HepG2 (cell line): Measurements from ENCODE around the gene TCF3. TPM values are rescaled to one million over a fixed set of nuclear protein-coding genes. Genes with fewer than 3 reads are reported as not detected.

Experiments
- BRD4 ChIP-seq: sonication (generic); formaldehyde crosslinking; IDR thresholded peaks from 2 replicates; pipeline ENCODE4 v1.4.0; 2020; ENCODE audit warnings: missing genetic modification reagents
- CBX2 ChIP-seq, 2 experiments: fragments of 200-600 bp in 1 of 2; sonication (generic); formaldehyde crosslinking in 1 of 2; IDR thresholded peaks; 2 replicates each; pipeline versions ENCODE4 v1.7.0 to v1.8.1; 2018 to 2022; ENCODE audit warnings: low read depth in 2 of 2, low read length in 1 of 2, mild to moderate bottlenecking in 1 of 2, missing genetic modification reagents in 1 of 2
- HDAC6 ChIP-seq: fragments of 200-600 bp; sonication (generic); IDR thresholded peaks from 2 replicates; pipeline ENCODE4 v1.7.0; 2017; ENCODE audit warnings: mild to moderate bottlenecking, antibody characterized with exemption, low read length, low read depth
- KLF15 ChIP-seq: sonication (generic); formaldehyde crosslinking; IDR thresholded peaks from 2 replicates; pipeline ENCODE4 v1.8.1; 2023; ENCODE audit warnings: borderline replicate concordance, mild to moderate bottlenecking, inconsistent platforms, missing genetic modification reagents, mixed read lengths
- LCORL ChIP-seq, 2 experiments: fragments of 450-650 bp in 1 of 2; sonication (generic) in 1 of 2; formaldehyde crosslinking in 1 of 2; IDR thresholded peaks; 2 replicates each; pipeline versions ENCODE4 v1.5.0 to v1.6.1; 2017 to 2020; ENCODE audit warnings: antibody characterized with exemption in 1 of 2, missing genetic modification reagents in 1 of 2
- NFE2L1 ChIP-seq: sonication (generic); formaldehyde crosslinking; IDR thresholded peaks from 2 replicates; pipeline ENCODE4 v1.4.0; 2020; ENCODE audit warnings: missing genetic modification reagents, mild to moderate bottlenecking, borderline replicate concordance
- SCMH1 ChIP-seq: sonication (generic); formaldehyde crosslinking; IDR thresholded peaks from 2 replicates; pipeline ENCODE4 v1.9.0; 2021; ENCODE audit warnings: missing genetic modification reagents, mild to moderate bottlenecking, borderline replicate concordance
- SIN3A ChIP-seq: IDR thresholded peaks from 2 replicates; pipeline ENCODE4 v1.6.1; 2011; ENCODE audit warnings: low read depth, mild to moderate bottlenecking, control low read depth, low read length, borderline replicate concordance
- ZNF256 ChIP-seq: sonication (generic); formaldehyde crosslinking; conservative IDR thresholded peaks from 2 replicates; pipeline ENCODE4 v1.4.0; 2020; ENCODE audit warnings: missing genetic modification reagents
- ZNF484 ChIP-seq: sonication (generic); formaldehyde crosslinking; IDR thresholded peaks from 2 replicates; pipeline ENCODE4 v1.5.1; 2020; ENCODE audit warnings: mild to moderate bottlenecking, low read depth, missing genetic modification reagents, borderline replicate concordance
- ZNF552 ChIP-seq: sonication (generic); formaldehyde crosslinking; IDR thresholded peaks from 2 replicates; pipeline ENCODE4 v1.9.0; 2022; ENCODE audit warnings: missing genetic modification reagents, mild to moderate bottlenecking, borderline replicate concordance
- ZNF557 ChIP-seq: sonication (generic); formaldehyde crosslinking; IDR thresholded peaks from 2 replicates; pipeline ENCODE4 v1.4.0; 2020; ENCODE audit warnings: missing genetic modification reagents
- ZSCAN25 ChIP-seq: sonication (generic); formaldehyde crosslinking; IDR thresholded peaks from 2 replicates; pipeline ENCODE4 v1.8.0; 2022; ENCODE audit warnings: mild to moderate bottlenecking, missing genetic modification reagents
- polyA plus RNA-seq, 8 experiments: library from polyadenylated mRNA; depleted of rRNA in 3 of 8; stranded (reverse) in 7 of 8; unstranded in 1 of 8; fragments of >200 nt; fragmentation: Illumina TruSeq in 4 of 8; extraction: Trizol in 4 of 8; gene quantifications; 2 replicates each; pipeline versions ENCODE4 v1.2.1 to v1.2.3, GENCODE V29; 2011 to 2016; ENCODE audit warnings: low read depth in 4 of 8, missing spikeins in 1 of 8, mixed read lengths in 1 of 8; ENCODE audit not compliant: insufficient read depth in 1 of 8
- total RNA-seq, 5 experiments: library from RNA; depleted of rRNA; stranded (reverse); fragments of >200 nt; fragmentation: Illumina TruSeq; extraction: Trizol; gene quantifications; 2 replicates each; pipeline ENCODE4 v1.2.3, GENCODE V29; 2016; ENCODE audit warnings: low read depth in 1 of 5
- TF ChIP-seq, protein P1 (sequence below): IDR thresholded peaks from 2 replicates; pipeline ENCODE4 v1.4.0; 2020; ENCODE audit warnings: mild to moderate bottlenecking, missing genetic modification reagents
- TF ChIP-seq, protein P2 (sequence below): IDR thresholded peaks from 2 replicates; pipeline ENCODE4 v1.6.1; 2016; ENCODE audit warnings: low read depth, borderline replicate concordance
- TF ChIP-seq, protein P3 (sequence below): sonication (generic); formaldehyde crosslinking; conservative IDR thresholded peaks from 2 replicates; pipeline ENCODE4 v1.8.0; 2022; ENCODE audit warnings: mild to moderate bottlenecking, moderate library complexity, missing genetic modification reagents
- TF ChIP-seq, protein P4 (sequence below): sonication (generic); formaldehyde crosslinking; IDR thresholded peaks from 2 replicates; pipeline ENCODE4 v1.4.0; 2020; ENCODE audit warnings: missing genetic modification reagents, borderline replicate concordance

Gene TCF3
- total and polyA plus RNA-seq, 2 of the 13 experiments (the other 11 are each of a cell fraction or from before 2014, with no cell fraction given) = 51.4 to 53.2 TPM

DNA sequence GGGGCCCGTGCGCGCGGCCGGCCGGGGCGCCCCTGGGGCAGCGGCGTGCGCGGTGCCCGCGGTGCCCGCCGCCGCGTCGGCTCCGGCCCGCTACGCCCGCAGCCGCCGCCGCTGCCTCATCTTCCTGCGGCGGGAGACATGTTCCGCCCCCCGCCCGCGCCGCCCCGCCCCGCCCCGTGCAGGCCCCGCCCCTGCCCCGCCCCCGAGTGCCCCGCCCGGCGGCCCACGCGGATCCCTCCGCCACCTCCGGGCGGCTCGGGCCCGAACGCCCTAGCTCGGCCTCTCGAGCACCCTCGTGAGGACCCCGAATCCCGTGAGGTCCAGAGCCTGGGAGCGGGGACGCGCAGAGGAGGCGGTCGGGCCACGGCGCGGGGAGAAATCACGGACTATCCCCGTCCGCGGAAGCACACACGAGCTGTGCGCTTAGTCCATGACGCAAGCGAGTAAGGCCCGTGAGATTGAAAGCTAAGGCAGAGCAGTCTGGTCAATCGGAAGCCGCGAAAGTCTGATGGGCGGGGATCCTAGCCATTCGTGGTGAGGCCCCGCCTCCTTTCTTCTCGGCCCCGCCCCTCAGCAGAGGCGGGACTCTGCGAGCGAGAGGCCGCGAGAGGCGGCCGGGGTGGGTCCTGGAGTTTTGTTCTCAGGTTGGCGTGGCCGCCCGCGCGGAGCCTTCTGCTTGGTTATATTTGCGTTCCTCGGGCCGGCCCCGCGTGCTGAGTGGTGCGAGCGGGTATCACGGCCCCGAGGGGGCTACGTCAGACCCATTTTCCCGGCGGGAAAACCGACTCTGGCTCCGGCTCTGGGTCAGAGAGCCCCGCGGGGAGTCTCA lies at the start of gene TCF3 (continued):
- TF ChIP-seq LCORL (IDR thresholded peaks at IDR 0.05) (no peak), LCORL (CRISPR knock-in tag; IDR thresholded peaks at IDR 0.05) (peak; percentile 15; the same call in 1 of the 2 replicates), SCMH1 (CRISPR knock-in tag) (no peak), HDAC6 (no peak), ZNF256 (CRISPR knock-in tag) (0 out of 2 replicates have a peak, but pooled peaks have one; percentile 24), NFE2L1 (CRISPR knock-in tag) (no peak), ZNF557 (CRISPR knock-in tag) (no peak), CBX2 (IDR thresholded peaks at IDR 0.05; ENCODE audit: low read depth, low read length) (no peak), CBX2 (CRISPR knock-in tag; IDR thresholded peaks at IDR 0.05; ENCODE audit: low read depth) (no peak), ZNF484 (no peak), ZSCAN25 (CRISPR knock-in tag) (peak; percentile 69; the same call in 1 of the 2 replicates), KLF15 (CRISPR knock-in tag) (no peak), ZNF552 (no peak), BRD4 (no peak), SIN3A (no peak)
- TF ChIP-seq, protein P1, sequence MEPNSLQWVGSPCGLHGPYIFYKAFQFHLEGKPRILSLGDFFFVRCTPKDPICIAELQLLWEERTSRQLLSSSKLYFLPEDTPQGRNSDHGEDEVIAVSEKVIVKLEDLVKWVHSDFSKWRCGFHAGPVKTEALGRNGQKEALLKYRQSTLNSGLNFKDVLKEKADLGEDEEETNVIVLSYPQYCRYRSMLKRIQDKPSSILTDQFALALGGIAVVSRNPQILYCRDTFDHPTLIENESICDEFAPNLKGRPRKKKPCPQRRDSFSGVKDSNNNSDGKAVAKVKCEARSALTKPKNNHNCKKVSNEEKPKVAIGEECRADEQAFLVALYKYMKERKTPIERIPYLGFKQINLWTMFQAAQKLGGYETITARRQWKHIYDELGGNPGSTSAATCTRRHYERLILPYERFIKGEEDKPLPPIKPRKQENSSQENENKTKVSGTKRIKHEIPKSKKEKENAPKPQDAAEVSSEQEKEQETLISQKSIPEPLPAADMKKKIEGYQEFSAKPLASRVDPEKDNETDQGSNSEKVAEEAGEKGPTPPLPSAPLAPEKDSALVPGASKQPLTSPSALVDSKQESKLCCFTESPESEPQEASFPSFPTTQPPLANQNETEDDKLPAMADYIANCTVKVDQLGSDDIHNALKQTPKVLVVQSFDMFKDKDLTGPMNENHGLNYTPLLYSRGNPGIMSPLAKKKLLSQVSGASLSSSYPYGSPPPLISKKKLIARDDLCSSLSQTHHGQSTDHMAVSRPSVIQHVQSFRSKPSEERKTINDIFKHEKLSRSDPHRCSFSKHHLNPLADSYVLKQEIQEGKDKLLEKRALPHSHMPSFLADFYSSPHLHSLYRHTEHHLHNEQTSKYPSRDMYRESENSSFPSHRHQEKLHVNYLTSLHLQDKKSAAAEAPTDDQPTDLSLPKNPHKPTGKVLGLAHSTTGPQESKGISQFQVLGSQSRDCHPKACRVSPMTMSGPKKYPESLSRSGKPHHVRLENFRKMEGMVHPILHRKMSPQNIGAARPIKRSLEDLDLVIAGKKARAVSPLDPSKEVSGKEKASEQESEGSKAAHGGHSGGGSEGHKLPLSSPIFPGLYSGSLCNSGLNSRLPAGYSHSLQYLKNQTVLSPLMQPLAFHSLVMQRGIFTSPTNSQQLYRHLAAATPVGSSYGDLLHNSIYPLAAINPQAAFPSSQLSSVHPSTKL (CRISPR knock-in tag) = peak; percentile 45; the same call in 1 of the 2 replicates
- TF ChIP-seq, protein P2, sequence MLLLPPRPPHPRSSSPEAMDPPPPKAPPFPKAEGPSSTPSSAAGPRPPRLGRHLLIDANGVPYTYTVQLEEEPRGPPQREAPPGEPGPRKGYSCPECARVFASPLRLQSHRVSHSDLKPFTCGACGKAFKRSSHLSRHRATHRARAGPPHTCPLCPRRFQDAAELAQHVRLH (CRISPR knock-in tag) = peak; percentile 15; the same call in 1 of the 2 replicates
- TF ChIP-seq, protein P3, sequence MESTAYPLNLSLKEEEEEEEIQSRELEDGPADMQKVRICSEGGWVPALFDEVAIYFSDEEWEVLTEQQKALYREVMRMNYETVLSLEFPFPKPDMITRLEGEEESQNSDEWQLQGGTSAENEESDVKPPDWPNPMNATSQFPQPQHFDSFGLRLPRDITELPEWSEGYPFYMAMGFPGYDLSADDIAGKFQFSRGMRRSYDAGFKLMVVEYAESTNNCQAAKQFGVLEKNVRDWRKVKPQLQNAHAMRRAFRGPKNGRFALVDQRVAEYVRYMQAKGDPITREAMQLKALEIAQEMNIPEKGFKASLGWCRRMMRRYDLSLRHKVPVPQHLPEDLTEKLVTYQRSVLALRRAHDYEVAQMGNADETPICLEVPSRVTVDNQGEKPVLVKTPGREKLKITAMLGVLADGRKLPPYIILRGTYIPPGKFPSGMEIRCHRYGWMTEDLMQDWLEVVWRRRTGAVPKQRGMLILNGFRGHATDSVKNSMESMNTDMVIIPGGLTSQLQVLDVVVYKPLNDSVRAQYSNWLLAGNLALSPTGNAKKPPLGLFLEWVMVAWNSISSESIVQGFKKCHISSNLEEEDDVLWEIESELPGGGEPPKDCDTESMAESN = peak; percentile 48; the same call in 1 of the 2 replicates
- TF ChIP-seq, protein P4, sequence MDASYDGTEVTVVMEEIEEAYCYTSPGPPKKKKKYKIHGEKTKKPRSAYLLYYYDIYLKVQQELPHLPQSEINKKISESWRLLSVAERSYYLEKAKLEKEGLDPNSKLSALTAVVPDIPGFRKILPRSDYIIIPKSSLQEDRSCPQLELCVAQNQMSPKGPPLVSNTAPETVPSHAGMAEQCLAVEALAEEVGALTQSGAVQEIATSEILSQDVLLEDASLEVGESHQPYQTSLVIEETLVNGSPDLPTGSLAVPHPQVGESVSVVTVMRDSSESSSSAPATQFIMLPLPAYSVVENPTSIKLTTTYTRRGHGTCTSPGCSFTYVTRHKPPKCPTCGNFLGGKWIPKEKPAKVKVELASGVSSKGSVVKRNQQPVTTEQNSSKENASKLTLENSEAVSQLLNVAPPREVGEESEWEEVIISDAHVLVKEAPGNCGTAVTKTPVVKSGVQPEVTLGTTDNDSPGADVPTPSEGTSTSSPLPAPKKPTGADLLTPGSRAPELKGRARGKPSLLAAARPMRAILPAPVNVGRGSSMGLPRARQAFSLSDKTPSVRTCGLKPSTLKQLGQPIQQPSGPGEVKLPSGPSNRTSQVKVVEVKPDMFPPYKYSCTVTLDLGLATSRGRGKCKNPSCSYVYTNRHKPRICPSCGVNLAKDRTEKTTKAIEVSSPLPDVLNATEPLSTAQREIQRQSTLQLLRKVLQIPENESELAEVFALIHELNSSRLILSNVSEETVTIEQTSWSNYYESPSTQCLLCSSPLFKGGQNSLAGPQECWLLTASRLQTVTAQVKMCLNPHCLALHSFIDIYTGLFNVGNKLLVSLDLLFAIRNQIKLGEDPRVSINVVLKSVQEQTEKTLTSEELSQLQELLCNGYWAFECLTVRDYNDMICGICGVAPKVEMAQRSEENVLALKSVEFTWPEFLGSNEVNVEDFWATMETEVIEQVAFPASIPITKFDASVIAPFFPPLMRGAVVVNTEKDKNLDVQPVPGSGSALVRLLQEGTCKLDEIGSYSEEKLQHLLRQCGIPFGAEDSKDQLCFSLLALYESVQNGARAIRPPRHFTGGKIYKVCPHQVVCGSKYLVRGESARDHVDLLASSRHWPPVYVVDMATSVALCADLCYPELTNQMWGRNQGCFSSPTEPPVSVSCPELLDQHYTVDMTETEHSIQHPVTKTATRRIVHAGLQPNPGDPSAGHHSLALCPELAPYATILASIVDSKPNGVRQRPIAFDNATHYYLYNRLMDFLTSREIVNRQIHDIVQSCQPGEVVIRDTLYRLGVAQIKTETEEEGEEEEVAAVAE (CRISPR knock-in tag) = 0 out of 2 replicates have a peak, but pooled peaks have one; percentile 60
